Measurements from ENCODE around the gene GGCX. TPM values are rescaled to one million over a fixed set of nuclear protein-coding genes. Genes with fewer than 3 reads are reported as not detected.

The GGCX gene
- total and polyA plus RNA-seq, 2 donors (not counting 3 experiments of a cell fraction or from before 2014, with no cell fraction given): 48.0 to 62.7 TPM

DNA sequence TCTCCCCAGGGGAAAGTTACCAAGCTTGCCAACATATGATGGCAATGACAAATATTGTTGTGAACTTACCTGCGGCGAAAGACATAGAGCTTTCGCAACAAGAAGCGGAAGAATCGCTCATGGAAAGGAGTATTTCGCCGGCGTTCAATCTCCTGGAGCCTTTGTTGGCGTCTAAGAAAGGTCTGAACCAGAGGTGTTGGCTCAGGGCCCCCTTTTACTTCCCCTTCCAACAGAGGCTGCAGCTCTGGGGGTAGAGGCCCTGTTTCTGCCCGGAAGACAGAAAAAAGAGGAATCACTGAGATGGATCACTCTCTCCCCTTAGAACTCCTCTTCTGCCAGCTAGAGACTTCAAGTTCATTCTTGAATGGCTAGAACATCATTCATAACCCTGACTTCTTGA is 10.8 kb downstream of the GGCX start:
- no peak overlapping the region for H3K4me2 ChIP-seq (ENCODE audit: insufficient read depth, low read length)
- dilution Hi-C loops (cut with MboI; ENCODE audit: extremely low pct_ligation_motif_present, low sequenced_read_pairs): no loop called here
- POLR2A ChIA-PET: interaction anchor here (0.9 to 6.3 kb wide), 3 partner anchors 11 to 131 kb away, joined by 3 to 73 read pairs (median 13); partner anchors contain the start of genes MAT2A and SH2D6
- H3K27me3 ChIP-seq (ENCODE audit: control insufficient read depth in 2 of 2, insufficient read depth in 2 of 2, low read length in 2 of 2): no peaks in the 10 kb centered on the region
- H3K36me3 ChIP-seq (ENCODE audit: control insufficient read depth in 2 of 2, extremely low read depth in 1 of 2, insufficient read depth in 2 of 2, low read length in 2 of 2): peaks cover 12 to 39% of the 10 kb centered on the region in 2 experiments
- H2AFZ ChIP-seq (ENCODE audit: low read depth, low read length): no peak overlapping the region
- no peak overlapping the region for H3K4me3 ChIP-seq (replicated peaks in 1 of 3; ENCODE audit: insufficient read depth in 1 of 3, low read depth in 1 of 3, low read length in 3 of 3)
- CTCF ChIA-PET: interaction anchor here (0.7 to 6.8 kb wide), 18 partner anchors 10 to 483 kb away, joined by 3 to 236 read pairs (median 4); partner anchors contain the start of genes ELMOD3, MAT2A, RETSAT and RNF181
- FAIRE-seq (no peak), DNase-seq (ENCODE audit: low read depth, low spot score) (no peak)
- no peak overlapping the region for H3K9ac ChIP-seq (replicated peaks; ENCODE audit: extremely low read depth, insufficient read depth, low read length)
- H3K9me3 ChIP-seq (replicated peaks; ENCODE audit: control insufficient read depth, insufficient read depth, low read length): no peaks in the 10 kb centered on the region
- H3K27ac ChIP-seq (ENCODE audit: insufficient read depth, low read depth, low read length): peak overlapping the region; percentile 56
- H3K79me2 ChIP-seq (ENCODE audit: control insufficient read depth, insufficient read depth, low read length): no peaks in the 10 kb centered on the region
- peaks cover 17% of the 10 kb centered on the region for H3K4me1 ChIP-seq (ENCODE audit: control insufficient read depth, extremely low read depth, insufficient read depth, low read length)
- intact Hi-C loops (cut with micrococcal nuclease): loop anchor here (5.0 kb wide), 1 partner anchor 198 kb away; the partner anchor contains the start of genes ELMOD3 and RETSAT
- no TSS peak for BruUV-seq (replicated peaks)
- TF ChIP-seq JUN (IDR thresholded peaks at IDR 0.05; ENCODE audit: borderline replicate concordance, insufficient read depth, insufficient read length, low read depth) (no peak), GATA2 (IDR thresholded peaks at IDR 0.05; ENCODE audit: insufficient read depth, insufficient read length, low read depth, low read length) (no peak), MYC (IDR thresholded peaks at IDR 0.05; ENCODE audit: low read depth, low read length) (no peak), FOS (IDR thresholded peaks at IDR 0.05; ENCODE audit: borderline replicate concordance, insufficient read depth, low read length) (no peak), POLR2A (IDR thresholded peaks at IDR 0.05; ENCODE audit: low read depth, low read length) (no peak), POLR2AphosphoS5 (IDR thresholded peaks at IDR 0.05; ENCODE audit: insufficient read depth, low read depth, low read length) (no peak), EZH2 (IDR thresholded peaks at IDR 0.05; ENCODE audit: borderline replicate concordance, low read depth, low read length, severe bottlenecking) (no peak)
- TF ChIP-seq, protein P1, sequence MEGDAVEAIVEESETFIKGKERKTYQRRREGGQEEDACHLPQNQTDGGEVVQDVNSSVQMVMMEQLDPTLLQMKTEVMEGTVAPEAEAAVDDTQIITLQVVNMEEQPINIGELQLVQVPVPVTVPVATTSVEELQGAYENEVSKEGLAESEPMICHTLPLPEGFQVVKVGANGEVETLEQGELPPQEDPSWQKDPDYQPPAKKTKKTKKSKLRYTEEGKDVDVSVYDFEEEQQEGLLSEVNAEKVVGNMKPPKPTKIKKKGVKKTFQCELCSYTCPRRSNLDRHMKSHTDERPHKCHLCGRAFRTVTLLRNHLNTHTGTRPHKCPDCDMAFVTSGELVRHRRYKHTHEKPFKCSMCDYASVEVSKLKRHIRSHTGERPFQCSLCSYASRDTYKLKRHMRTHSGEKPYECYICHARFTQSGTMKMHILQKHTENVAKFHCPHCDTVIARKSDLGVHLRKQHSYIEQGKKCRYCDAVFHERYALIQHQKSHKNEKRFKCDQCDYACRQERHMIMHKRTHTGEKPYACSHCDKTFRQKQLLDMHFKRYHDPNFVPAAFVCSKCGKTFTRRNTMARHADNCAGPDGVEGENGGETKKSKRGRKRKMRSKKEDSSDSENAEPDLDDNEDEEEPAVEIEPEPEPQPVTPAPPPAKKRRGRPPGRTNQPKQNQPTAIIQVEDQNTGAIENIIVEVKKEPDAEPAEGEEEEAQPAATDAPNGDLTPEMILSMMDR (IDR thresholded peaks at IDR 0.05; ENCODE audit: extremely low read depth in 1 of 2, insufficient read depth in 1 of 2, low read depth in 1 of 2, low read length in 2 of 2): no peak
- TF ChIP-seq, protein P2, sequence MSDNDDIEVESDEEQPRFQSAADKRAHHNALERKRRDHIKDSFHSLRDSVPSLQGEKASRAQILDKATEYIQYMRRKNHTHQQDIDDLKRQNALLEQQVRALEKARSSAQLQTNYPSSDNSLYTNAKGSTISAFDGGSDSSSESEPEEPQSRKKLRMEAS (IDR thresholded peaks at IDR 0.05; ENCODE audit: insufficient read depth, insufficient read length): no peak
- no peaks in the 10 kb centered on the region for H4K20me1 ChIP-seq (replicated peaks; ENCODE audit: control insufficient read depth, extremely low read depth, insufficient read depth, low read length)
- H3K9me1 ChIP-seq (replicated peaks; ENCODE audit: control insufficient read depth, extremely low read depth, insufficient read depth, low read length): no peaks in the 10 kb centered on the region
